Activated CD4-positive, alpha-beta memory T cell treated with anti-CD3 and anti-CD28 coated beads, Interleukin-2, amount 10 ng/mL, durations not matched to agents 7 days and 5 days (primary cell): Measurements from ENCODE around the gene RAI14. TPM values are rescaled to one million over a fixed set of nuclear protein-coding genes. Genes with fewer than 3 reads are reported as not detected.

ENCODE experiments used
- CTCF ChIA-PET: fragments of 350-600 bp; sonication (Branson Sonifier 250); formaldehyde crosslinking; loops from one replicate; lab custom pipeline; 2021; ENCODE audit warnings: antibody characterized with exemption, inconsistent platforms; lab: Charles Lee
- POLR2A ChIA-PET: fragments of 350-600 bp; sonication (Branson Sonifier 250); formaldehyde crosslinking; loops from one replicate; lab custom pipeline; 2021; ENCODE audit warnings: antibody characterized with exemption; lab: Charles Lee
- DNase-seq: peaks from one replicate; pipeline ENCODE4 v3.0.0-alpha.2; 2020
- H3K27ac Mint-ChIP-seq: one replicate; pipeline ENCODE4 v1.8.0; 2021; ENCODE audit warnings: mild to moderate bottlenecking, mixed read lengths
- H3K27me3 Mint-ChIP-seq: one replicate; pipeline ENCODE4 v1.8.0; 2021; ENCODE audit warnings: mixed read lengths
- H3K36me3 Mint-ChIP-seq: one replicate; pipeline ENCODE4 v1.8.0; 2021; ENCODE audit warnings: low read depth, mixed read lengths
- H3K4me1 Mint-ChIP-seq: one replicate; pipeline ENCODE4 v1.8.0; 2021; ENCODE audit warnings: mixed read lengths
- H3K4me3 Mint-ChIP-seq: one replicate; pipeline ENCODE4 v1.8.0; 2021; ENCODE audit warnings: mild to moderate bottlenecking, mixed read lengths
- H3K9me3 Mint-ChIP-seq: one replicate; pipeline ENCODE4 v1.8.0; 2021; ENCODE audit warnings: mixed read lengths
- total RNA-seq, 2 experiments: library from RNA; stranded (reverse); gene quantifications; one replicate each; pipeline ENCODE4 v1.2.3, GENCODE V29; 2021

RAI14 gene
- total RNA-seq, 2 experiments from 2014 or later = 0.76 to 1.0 TPM

GRCh38 chr5:34847056-34847455 is 190.9 kb downstream of the RAI14 start:
- H3K9me3 Mint-ChIP-seq = no peaks in the 10 kb centered on the region
- H3K27ac Mint-ChIP-seq = no peak overlapping the region
- POLR2A ChIA-PET = no interaction called here
- CTCF ChIA-PET = no interaction called here
- H3K27me3 Mint-ChIP-seq = peaks cover 5% of the 10 kb centered on the region
- no peaks in the 10 kb centered on the region for H3K36me3 Mint-ChIP-seq
- no peaks in the 10 kb centered on the region for H3K4me1 Mint-ChIP-seq
- DNase-seq = no peak
- no peak overlapping the region for H3K4me3 Mint-ChIP-seq

DNA sequence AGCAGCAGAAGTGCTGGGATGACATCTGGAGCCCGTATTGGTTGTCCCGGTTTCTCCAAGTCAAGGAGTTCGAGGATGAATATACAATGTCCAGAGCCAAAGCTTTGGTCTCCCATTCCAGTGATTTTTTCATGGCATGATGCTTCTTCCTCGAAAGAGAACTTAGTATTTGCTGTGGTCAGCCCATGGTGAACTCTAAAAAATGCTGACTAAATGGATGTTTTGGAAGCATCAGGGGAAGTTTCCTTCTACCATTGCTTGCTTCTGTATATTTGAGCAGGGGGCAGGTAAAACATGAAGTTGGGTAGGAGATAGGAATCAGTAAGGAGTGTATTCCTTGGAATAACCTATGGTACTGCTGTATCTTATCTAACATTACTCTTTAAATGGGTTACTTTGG is 191.4 kb downstream of the RAI14 start:
- no peak overlapping the region for H3K27ac Mint-ChIP-seq
- POLR2A ChIA-PET = no interaction called here
- H3K9me3 Mint-ChIP-seq = no peaks in the 10 kb centered on the region
- CTCF ChIA-PET = no interaction called here
- H3K27me3 Mint-ChIP-seq = peaks cover 5% of the 10 kb centered on the region
- H3K4me1 Mint-ChIP-seq = no peaks in the 10 kb centered on the region
- no peaks in the 10 kb centered on the region for H3K36me3 Mint-ChIP-seq
- no peak for DNase-seq
- H3K4me3 Mint-ChIP-seq = no peak overlapping the region

- Mint-ChIP-seq H3K4me3 (no peak overlapping the region), H3K9me3 (no peaks in the 10 kb centered on the region), H3K27ac (no peak overlapping the region), H3K36me3 (no peaks in the 10 kb centered on the region), H3K4me1 (no peaks in the 10 kb centered on the region), H3K27me3 (peaks cover 5% of the 10 kb centered on the region)
- ChIA-PET CTCF (no interaction called here), POLR2A (interaction anchor here (1.0 kb wide), 1 partner anchor 9 kb away, joined by 3 read pairs; the partner anchor contains the start of gene TTC23L)
- DNase-seq = no peak
Measured at GRCh38 chr5:34848230-34848629, 192.1 kb downstream of the RAI14 start.

DNA sequence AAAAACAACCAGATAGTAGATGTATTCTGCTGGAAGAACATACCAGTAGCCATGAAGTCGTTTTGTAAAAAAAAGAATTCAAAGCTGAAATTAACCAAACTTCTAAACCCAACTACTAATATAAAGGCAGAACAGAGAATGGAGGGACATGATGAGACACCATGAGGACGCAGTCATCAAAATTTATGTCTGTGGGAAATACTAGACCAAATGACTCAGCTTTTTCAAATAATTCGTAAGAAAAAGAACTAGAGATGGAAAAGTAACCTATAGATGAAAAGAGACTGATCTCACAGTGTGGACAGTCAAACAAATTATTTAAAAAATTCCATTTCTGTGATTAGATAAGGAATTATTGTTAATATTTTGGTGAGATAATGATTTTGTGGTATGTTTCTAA is 193.1 kb downstream of the RAI14 start:
- H3K4me3 Mint-ChIP-seq = no peak overlapping the region
- H3K27me3 Mint-ChIP-seq = peaks cover 6% of the 10 kb centered on the region
- H3K9me3 Mint-ChIP-seq = no peaks in the 10 kb centered on the region
- no peaks in the 10 kb centered on the region for H3K36me3 Mint-ChIP-seq
- ChIA-PET CTCF (no interaction called here), POLR2A (no interaction called here)
- DNase-seq = no peak
- H3K4me1 Mint-ChIP-seq = no peaks in the 10 kb centered on the region
- H3K27ac Mint-ChIP-seq = no peak overlapping the region

DNA sequence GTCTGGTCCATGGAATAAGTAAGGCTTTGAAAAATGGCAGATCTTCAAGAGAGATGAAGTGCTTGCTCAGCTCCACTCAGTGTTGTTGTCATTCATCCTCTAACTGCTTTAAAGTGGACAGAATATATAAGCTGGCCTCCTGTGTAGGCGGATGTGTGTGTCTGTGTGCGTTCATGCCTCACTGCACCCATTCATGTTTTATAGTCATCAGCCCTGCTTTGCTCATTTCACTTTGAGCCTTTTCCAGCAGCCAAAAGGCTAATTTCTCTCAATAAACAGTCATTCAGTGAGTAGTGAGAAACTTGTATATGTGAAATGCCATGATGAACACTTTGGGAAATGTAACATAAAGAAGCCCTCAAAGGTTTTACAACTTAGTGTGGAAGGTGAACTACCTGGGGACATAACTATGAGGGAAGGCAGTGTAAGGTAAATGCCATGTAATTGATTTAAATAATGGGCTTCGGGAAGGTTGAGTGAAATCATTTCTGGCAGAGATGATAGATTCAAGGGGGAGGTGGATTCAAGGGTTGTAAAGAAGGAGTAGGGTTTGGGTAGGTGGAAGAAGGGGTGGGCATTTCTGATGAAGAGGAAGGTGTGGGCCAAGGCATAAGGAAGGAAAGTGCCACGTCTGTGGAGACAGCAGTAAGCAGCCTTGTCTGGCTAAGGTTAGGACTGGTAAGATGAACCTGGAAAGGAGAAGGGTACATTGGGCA is 198.5 kb downstream of the RAI14 start:
- CTCF ChIA-PET = no interaction called here
- no peak for DNase-seq
- Mint-ChIP-seq H3K4me1 (no peaks in the 10 kb centered on the region), H3K9me3 (no peaks in the 10 kb centered on the region), H3K4me3 (no peak overlapping the region), H3K36me3 (no peaks in the 10 kb centered on the region), H3K27me3 (peaks cover 3% of the 10 kb centered on the region), H3K27ac (no peak overlapping the region)
- POLR2A ChIA-PET = no interaction called here

DNA sequence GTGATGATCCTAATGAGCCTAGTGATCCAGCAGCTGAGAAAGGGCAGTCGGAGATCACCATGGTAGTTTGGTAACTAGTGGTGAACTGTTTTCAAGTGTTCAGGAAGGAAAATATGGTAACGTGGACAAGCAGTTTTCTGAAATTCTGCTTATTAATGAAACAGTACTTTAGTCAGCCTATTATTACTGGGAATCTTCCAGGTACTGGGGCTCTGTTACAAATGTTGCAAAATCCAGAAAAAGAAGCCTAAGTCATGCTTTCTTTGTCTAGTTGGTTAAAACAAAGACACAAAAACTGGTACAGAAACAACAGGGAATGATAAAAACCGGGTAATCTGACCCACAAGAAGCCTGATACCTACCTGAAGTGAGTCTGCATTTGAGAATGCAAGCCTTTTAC is 201.0 kb downstream of the RAI14 start:
- peaks cover 2% of the 10 kb centered on the region for H3K27me3 Mint-ChIP-seq
- H3K27ac Mint-ChIP-seq = no peak overlapping the region
- CTCF ChIA-PET = no interaction called here
- no peaks in the 10 kb centered on the region for H3K9me3 Mint-ChIP-seq
- no peaks in the 10 kb centered on the region for H3K36me3 Mint-ChIP-seq
- H3K4me1 Mint-ChIP-seq = no peaks in the 10 kb centered on the region
- no peak overlapping the region for H3K4me3 Mint-ChIP-seq
- POLR2A ChIA-PET = no interaction called here
- DNase-seq = no peak

GRCh38 chr5:34857894-34858293 is 201.8 kb downstream of the RAI14 start:
- ChIA-PET CTCF (no interaction called here), POLR2A (no interaction called here)
- H3K9me3 Mint-ChIP-seq = no peaks in the 10 kb centered on the region
- no peaks in the 10 kb centered on the region for H3K4me1 Mint-ChIP-seq
- H3K36me3 Mint-ChIP-seq = no peaks in the 10 kb centered on the region
- DNase-seq = no peak
- peaks cover 2% of the 10 kb centered on the region for H3K27me3 Mint-ChIP-seq
- no peak overlapping the region for H3K4me3 Mint-ChIP-seq
- H3K27ac Mint-ChIP-seq = no peak overlapping the region

GRCh38 chr5:34858790-34859189 is 202.7 kb downstream of the RAI14 start:
- H3K4me1 Mint-ChIP-seq = no peaks in the 10 kb centered on the region
- no peaks in the 10 kb centered on the region for H3K36me3 Mint-ChIP-seq
- no peaks in the 10 kb centered on the region for H3K9me3 Mint-ChIP-seq
- ChIA-PET POLR2A (interaction anchor here (0.7 kb wide), 1 partner anchor 20 kb away, joined by 3 read pairs; the partner anchor contains the start of gene TTC23L), CTCF (no interaction called here)
- H3K27ac Mint-ChIP-seq = no peak overlapping the region
- no peak for DNase-seq
- peaks cover 2% of the 10 kb centered on the region for H3K27me3 Mint-ChIP-seq
- H3K4me3 Mint-ChIP-seq = no peak overlapping the region

DNA sequence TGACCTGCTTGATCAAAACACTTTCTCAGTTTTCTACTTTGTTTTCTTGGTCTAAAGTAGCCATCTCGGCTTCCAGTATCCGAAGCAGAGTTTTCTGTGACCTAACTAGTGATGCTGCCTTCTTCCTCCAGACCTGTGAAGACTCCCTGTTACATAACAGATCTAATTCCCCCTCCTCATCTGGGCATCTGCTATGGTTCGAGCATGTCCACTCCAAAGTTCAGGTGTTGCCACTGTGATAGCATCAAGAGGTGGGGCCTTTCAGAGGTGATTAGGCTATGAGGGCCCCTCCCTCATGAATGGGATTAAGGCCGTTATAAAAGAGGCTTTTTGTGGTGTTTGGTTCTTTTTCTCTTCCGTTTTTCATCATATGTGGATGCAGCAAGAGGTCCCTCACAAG is 203.1 kb downstream of the RAI14 start:
- H3K27ac Mint-ChIP-seq = no peak overlapping the region
- no peaks in the 10 kb centered on the region for H3K36me3 Mint-ChIP-seq
- DNase-seq = no peak
- ChIA-PET POLR2A (no interaction called here), CTCF (interaction anchor here (0.6 kb wide), 1 partner anchor 360 kb away, joined by 3 read pairs; no protein-coding TSS in a partner anchor)
- H3K9me3 Mint-ChIP-seq = no peaks in the 10 kb centered on the region
- no peak overlapping the region for H3K4me3 Mint-ChIP-seq
- H3K4me1 Mint-ChIP-seq = no peaks in the 10 kb centered on the region
- H3K27me3 Mint-ChIP-seq = no peaks in the 10 kb centered on the region

DNA sequence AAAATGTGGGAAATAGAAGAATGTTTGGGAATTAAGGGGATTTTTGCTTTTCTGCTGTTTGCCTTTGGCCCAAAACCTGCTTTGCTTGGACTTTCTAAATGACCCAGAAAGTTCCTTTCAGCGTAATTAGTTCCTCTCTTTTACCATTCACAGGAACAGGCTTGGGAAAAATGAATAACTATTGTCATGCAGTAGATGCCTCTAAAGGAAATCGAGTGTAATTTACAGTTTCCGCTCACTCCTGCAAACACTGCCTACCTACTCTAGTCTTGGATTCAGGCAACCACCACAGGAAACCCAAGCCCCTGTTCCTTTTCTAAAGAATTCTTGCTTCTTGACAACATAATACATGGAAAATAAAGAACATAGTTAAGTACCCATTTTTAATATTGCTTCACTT is 207.8 kb downstream of the RAI14 start:
- no peaks in the 10 kb centered on the region for H3K4me1 Mint-ChIP-seq
- H3K27me3 Mint-ChIP-seq = no peaks in the 10 kb centered on the region
- no peak for DNase-seq
- no peak overlapping the region for H3K27ac Mint-ChIP-seq
- POLR2A ChIA-PET = no interaction called here
- CTCF ChIA-PET = interaction anchor here (0.9 kb wide), 1 partner anchor 139 kb away, joined by 3 read pairs; no protein-coding TSS in a partner anchor
- no peak overlapping the region for H3K4me3 Mint-ChIP-seq
- no peaks in the 10 kb centered on the region for H3K36me3 Mint-ChIP-seq
- H3K9me3 Mint-ChIP-seq = no peaks in the 10 kb centered on the region

GRCh38 chr5:34865091-34865490 is 209.0 kb downstream of the RAI14 start:
- H3K27ac Mint-ChIP-seq = no peak overlapping the region
- POLR2A ChIA-PET = no interaction called here

DNA sequence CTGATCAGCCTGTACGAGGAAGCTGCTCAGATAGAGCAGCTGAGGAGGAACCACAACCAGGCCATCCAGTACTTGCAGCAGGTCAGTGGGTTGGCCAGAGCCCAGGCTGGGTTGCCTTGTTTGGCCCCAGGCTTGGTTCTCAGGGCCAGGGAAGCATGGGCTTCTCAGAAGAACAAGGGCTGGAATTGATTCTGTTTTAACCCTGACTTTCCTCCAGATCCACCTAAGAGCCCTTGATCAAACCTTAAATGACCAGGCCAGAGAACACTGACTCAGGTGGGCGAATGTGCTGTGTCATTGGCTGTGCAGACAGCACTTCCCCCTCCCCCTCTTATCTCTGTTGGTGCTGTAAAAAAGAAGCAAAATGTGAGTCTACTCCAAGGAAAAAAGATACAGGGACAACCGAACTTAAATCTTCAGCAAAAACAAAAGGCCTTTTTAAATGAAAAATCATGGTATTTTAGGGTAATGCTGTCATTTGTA is 210.9 kb downstream of the RAI14 start:
- Mint-ChIP-seq H3K36me3 (no peaks in the 10 kb centered on the region), H3K9me3 (no peaks in the 10 kb centered on the region), H3K27ac (no peak overlapping the region), H3K4me3 (no peak overlapping the region), H3K27me3 (no peaks in the 10 kb centered on the region), H3K4me1 (no peaks in the 10 kb centered on the region)
- DNase-seq = no peak
- ChIA-PET CTCF (no interaction called here), POLR2A (no interaction called here)

More at GRCh38 chr5:34865091-34865490, 209.0 kb downstream of the RAI14 start:
- DNase-seq = no peak
- Mint-ChIP-seq H3K9me3 (no peaks in the 10 kb centered on the region), H3K4me3 (no peak overlapping the region), H3K27me3 (no peaks in the 10 kb centered on the region), H3K36me3 (no peaks in the 10 kb centered on the region), H3K4me1 (no peaks in the 10 kb centered on the region)
- CTCF ChIA-PET = no interaction called here

DNA sequence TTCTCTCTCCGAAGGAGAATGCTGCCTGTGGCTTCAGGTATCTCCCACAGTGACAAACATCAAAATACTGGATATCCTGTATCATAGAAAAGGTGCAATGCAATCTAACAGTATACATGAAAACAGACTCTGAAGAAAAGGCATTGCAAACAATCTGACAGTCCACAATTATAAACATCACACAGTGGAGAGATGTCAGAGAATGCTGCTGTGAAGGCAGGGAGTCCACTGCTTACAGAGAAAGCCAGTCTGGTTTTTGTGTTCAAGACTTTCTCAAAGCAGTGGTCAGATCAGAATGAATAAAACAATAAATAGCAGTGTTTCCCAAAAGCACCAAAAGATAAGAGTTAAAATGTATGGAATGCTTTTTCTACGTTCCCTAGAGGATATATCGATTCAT is 211.5 kb downstream of the RAI14 start:
- Mint-ChIP-seq H3K9me3 (no peaks in the 10 kb centered on the region), H3K4me3 (no peak overlapping the region), H3K27me3 (no peaks in the 10 kb centered on the region), H3K36me3 (no peaks in the 10 kb centered on the region), H3K4me1 (no peaks in the 10 kb centered on the region), H3K27ac (no peak overlapping the region)
- ChIA-PET POLR2A (no interaction called here), CTCF (no interaction called here)
- no peak for DNase-seq

DNA sequence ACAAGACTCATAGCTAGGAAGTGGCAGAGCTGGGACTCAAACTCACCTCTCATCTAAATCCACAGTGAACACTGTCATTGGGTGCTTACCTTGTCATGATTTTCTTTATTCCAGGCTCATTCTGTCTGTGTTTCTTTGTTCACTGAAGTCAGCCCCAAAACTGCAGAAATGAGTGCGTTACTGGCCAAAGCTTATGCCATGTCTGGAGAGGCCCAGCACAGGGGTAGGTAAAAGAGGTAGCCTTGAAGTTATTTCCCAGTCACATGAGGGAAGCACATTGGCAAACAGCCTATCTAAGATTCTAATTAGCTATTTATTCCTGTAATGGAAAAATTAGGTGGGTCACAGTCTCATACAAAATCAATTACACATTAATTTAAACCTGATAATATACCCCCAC is 212.7 kb downstream of the RAI14 start:
- CTCF ChIA-PET = no interaction called here

More for the DNA sequence above, 212.7 kb downstream of the RAI14 start:
- Mint-ChIP-seq H3K4me3 (no peak overlapping the region), H3K4me1 (no peaks in the 10 kb centered on the region), H3K27ac (no peak overlapping the region), H3K9me3 (no peaks in the 10 kb centered on the region), H3K27me3 (no peaks in the 10 kb centered on the region), H3K36me3 (no peaks in the 10 kb centered on the region)
- DNase-seq = no peak
- POLR2A ChIA-PET = no interaction called here
